ENCODE results near the gene TYW3. TPM values are rescaled to one million over a fixed set of nuclear protein-coding genes. Genes with fewer than 3 reads are reported as not detected.

The TYW3 gene
- total RNA-seq, 1 experiment from 2014 or later = 32.9 TPM

DNA sequence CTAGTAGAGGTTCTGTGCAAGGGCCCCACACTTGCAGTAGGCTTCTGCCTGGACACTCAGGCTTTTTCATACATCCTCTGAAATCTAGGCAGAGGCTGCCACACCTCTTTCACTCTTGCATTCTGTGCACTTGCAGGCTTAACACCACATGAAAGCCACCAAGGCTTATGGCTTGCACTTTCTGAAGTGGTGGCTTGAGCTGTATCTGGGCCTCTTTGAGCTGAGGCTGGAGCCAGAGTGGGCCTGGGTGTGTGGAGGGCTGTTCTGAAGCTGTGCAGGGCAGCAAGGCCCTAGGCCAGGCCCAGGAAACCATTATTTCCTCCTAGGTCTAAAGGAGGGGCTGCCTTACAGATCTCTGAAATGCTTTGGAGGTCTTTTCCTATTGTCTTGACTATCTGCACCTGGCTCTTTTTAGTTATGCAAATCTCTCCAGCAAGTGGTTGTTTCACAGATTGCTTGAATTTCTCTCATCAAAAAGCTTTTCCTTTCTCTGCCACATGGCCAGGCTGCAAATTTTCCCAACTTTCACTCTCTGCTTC lies 66.2 kb downstream of the TYW3 start (continued):
- TF ChIP-seq SMAD3 (CRISPR knock-in tag; IDR thresholded peaks at IDR 0.05; ENCODE audit: borderline replicate concordance) (no peak), E2F4 (CRISPR knock-in tag; IDR thresholded peaks at IDR 0.05; ENCODE audit: borderline replicate concordance, low read depth) (no peak), AFF4 (CRISPR knock-in tag; IDR thresholded peaks at IDR 0.05; ENCODE audit: borderline replicate concordance) (no peak)

GRCh38 chr1:74811436-74812179 lies 78.7 kb downstream of the TYW3 start:
- POLR2A ChIA-PET = no interaction called here
- no peak overlapping the region for H3K27ac Mint-ChIP-seq
- peaks cover 2% of the 10 kb centered on the region; the same call in 1 of the 2 replicates for H3K4me1 Mint-ChIP-seq
- CTCF ChIA-PET = no interaction called here
- no peaks in the 10 kb centered on the region for H3K27me3 Mint-ChIP-seq (ENCODE audit: low read depth)
- ATAC-seq (peak; percentile 24), DNase-seq (ENCODE audit: low spot score) (no peak)
- H3K36me3 Mint-ChIP-seq = no peaks in the 10 kb centered on the region
- no peaks in the 10 kb centered on the region; the same call in 1 of the 2 replicates for H3K9me3 Mint-ChIP-seq
- no peak overlapping the region for H3K4me3 Mint-ChIP-seq
- TF ChIP-seq ZNF138 (CRISPR knock-in tag; conservative IDR thresholded peaks at IDR 0.05) (no peak), JUN (CRISPR knock-in tag; IDR thresholded peaks at IDR 0.05) (no peak), HMGA2 (CRISPR knock-in tag; IDR thresholded peaks at IDR 0.05) (no peak), CREM (CRISPR knock-in tag; IDR thresholded peaks at IDR 0.05) (no peak), ERG (CRISPR knock-in tag; IDR thresholded peaks at IDR 0.05) (no peak), ZNF263 (CRISPR knock-in tag; IDR thresholded peaks at IDR 0.05; ENCODE audit: low read depth) (no peak), RORB (CRISPR knock-in tag; IDR thresholded peaks at IDR 0.05) (no peak), ARID4B (CRISPR knock-in tag; IDR thresholded peaks at IDR 0.05; ENCODE audit: borderline replicate concordance) (no peak), ESRRA (CRISPR knock-in tag; IDR thresholded peaks at IDR 0.05; ENCODE audit: borderline replicate concordance) (no peak), CBFB (CRISPR knock-in tag; IDR thresholded peaks at IDR 0.05; ENCODE audit: low read depth) (no peak), ZBTB21 (CRISPR knock-in tag; IDR thresholded peaks at IDR 0.05; ENCODE audit: borderline replicate concordance) (no peak), TEAD4 (CRISPR knock-in tag; IDR thresholded peaks at IDR 0.05) (no peak), ZNF396 (CRISPR knock-in tag; IDR thresholded peaks at IDR 0.05; ENCODE audit: borderline replicate concordance) (no peak), FOXK1 (CRISPR knock-in tag; IDR thresholded peaks at IDR 0.05) (no peak)
- TF ChIP-seq, protein P1, sequence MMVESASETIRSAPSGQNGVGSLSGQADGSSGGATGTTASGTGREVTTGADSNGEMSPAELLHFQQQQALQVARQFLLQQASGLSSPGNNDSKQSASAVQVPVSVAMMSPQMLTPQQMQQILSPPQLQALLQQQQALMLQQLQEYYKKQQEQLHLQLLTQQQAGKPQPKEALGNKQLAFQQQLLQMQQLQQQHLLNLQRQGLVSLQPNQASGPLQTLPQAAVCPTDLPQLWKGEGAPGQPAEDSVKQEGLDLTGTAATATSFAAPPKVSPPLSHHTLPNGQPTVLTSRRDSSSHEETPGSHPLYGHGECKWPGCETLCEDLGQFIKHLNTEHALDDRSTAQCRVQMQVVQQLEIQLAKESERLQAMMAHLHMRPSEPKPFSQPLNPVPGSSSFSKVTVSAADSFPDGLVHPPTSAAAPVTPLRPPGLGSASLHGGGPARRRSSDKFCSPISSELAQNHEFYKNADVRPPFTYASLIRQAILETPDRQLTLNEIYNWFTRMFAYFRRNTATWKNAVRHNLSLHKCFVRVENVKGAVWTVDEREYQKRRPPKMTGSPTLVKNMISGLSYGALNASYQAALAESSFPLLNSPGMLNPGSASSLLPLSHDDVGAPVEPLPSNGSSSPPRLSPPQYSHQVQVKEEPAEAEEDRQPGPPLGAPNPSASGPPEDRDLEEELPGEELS (CRISPR knock-in tag; IDR thresholded peaks at IDR 0.05) = no peak
- TF ChIP-seq, protein P2, sequence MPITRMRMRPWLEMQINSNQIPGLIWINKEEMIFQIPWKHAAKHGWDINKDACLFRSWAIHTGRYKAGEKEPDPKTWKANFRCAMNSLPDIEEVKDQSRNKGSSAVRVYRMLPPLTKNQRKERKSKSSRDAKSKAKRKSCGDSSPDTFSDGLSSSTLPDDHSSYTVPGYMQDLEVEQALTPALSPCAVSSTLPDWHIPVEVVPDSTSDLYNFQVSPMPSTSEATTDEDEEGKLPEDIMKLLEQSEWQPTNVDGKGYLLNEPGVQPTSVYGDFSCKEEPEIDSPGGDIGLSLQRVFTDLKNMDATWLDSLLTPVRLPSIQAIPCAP (CRISPR knock-in tag; IDR thresholded peaks at IDR 0.05) = no peak
- TF ChIP-seq, protein P3, sequence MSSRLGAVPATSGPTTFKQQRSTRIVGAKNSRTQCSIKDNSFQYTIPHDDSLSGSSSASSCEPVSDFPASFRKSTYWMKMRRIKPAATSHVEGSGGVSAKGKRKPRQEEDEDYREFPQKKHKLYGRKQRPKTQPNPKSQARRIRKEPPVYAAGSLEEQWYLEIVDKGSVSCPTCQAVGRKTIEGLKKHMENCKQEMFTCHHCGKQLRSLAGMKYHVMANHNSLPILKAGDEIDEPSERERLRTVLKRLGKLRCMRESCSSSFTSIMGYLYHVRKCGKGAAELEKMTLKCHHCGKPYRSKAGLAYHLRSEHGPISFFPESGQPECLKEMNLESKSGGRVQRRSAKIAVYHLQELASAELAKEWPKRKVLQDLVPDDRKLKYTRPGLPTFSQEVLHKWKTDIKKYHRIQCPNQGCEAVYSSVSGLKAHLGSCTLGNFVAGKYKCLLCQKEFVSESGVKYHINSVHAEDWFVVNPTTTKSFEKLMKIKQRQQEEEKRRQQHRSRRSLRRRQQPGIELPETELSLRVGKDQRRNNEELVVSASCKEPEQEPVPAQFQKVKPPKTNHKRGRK (CRISPR knock-in tag; IDR thresholded peaks at IDR 0.05; ENCODE audit: borderline replicate concordance) = no peak
